Duodenal mucosa (tissue), 2 donors: Measurements from ENCODE around the gene RHBDL1.

Source experiments
- H3K27ac ChIP-seq: one replicate; pipeline ENCODE4 v1.7.0; 2013; ENCODE audit warnings: low read depth, low read length
- H3K27me3 ChIP-seq, 2 donors: one replicate each; pipeline ENCODE4 v1.7.0; 2013; ENCODE audit warnings: low read length in 2 of 2, control low read depth in 1 of 2; ENCODE audit not compliant: insufficient read depth in 2 of 2, control insufficient read depth in 1 of 2
- H3K36me3 ChIP-seq, 2 donors: one replicate each; pipeline ENCODE4 v1.7.0; 2013; ENCODE audit warnings: low read length in 2 of 2, control low read depth in 1 of 2; ENCODE audit not compliant: insufficient read depth in 2 of 2, control insufficient read depth in 1 of 2
- H3K4me1 ChIP-seq, 2 donors: one replicate each; pipeline ENCODE4 v1.7.0; 2013; ENCODE audit warnings: low read length in 2 of 2, control low read depth in 1 of 2; ENCODE audit not compliant: insufficient read depth in 2 of 2, control insufficient read depth in 1 of 2
- H3K4me3 ChIP-seq, 2 donors: one replicate each; pipeline ENCODE4 v1.7.0; 2013; ENCODE audit warnings: low read length in 2 of 2, low read depth in 1 of 2
- H3K9ac ChIP-seq, 2 donors: one replicate each; pipeline ENCODE4 v1.7.0; 2013; ENCODE audit warnings: low read length in 2 of 2, low read depth in 1 of 2
- H3K9me3 ChIP-seq, 2 donors: one replicate each; pipeline ENCODE4 v1.7.0; 2013; ENCODE audit warnings: low read length in 2 of 2, control low read depth in 1 of 2; ENCODE audit not compliant: control insufficient read depth in 1 of 2

Gene RHBDL1

DNA sequence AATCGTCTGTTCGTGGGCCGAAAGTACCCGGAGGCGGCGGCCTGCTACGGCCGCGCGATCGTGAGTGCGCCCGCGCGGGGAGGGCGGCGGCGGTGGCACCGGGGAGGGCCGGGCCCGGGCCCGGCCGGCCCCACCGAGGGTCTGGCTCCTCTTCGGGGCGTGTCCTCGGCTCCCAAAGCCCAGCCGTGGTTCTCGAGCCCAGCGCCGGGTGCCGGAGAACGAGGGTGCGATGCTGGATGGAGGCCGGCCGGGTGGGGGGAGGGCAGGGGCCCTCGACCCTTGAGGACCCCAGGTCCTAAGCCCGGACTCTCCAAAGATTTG is 5.1 kb downstream of the RHBDL1 start:
- peak overlapping the region; percentile 50 for H3K27ac ChIP-seq
- H3K27me3 ChIP-seq, result no peaks in the 10 kb centered on the region
- peak overlapping the region; percentile 76 to 78 for H3K9ac ChIP-seq
- peaks cover 18 to 25% of the 10 kb centered on the region in 2 donors for H3K36me3 ChIP-seq
- H3K9me3 ChIP-seq, result no peaks in the 10 kb centered on the region
- peak overlapping the region; percentile 79 to 84 for H3K4me3 ChIP-seq
- peaks cover 29 to 56% of the 10 kb centered on the region in 2 donors for H3K4me1 ChIP-seq

DNA sequence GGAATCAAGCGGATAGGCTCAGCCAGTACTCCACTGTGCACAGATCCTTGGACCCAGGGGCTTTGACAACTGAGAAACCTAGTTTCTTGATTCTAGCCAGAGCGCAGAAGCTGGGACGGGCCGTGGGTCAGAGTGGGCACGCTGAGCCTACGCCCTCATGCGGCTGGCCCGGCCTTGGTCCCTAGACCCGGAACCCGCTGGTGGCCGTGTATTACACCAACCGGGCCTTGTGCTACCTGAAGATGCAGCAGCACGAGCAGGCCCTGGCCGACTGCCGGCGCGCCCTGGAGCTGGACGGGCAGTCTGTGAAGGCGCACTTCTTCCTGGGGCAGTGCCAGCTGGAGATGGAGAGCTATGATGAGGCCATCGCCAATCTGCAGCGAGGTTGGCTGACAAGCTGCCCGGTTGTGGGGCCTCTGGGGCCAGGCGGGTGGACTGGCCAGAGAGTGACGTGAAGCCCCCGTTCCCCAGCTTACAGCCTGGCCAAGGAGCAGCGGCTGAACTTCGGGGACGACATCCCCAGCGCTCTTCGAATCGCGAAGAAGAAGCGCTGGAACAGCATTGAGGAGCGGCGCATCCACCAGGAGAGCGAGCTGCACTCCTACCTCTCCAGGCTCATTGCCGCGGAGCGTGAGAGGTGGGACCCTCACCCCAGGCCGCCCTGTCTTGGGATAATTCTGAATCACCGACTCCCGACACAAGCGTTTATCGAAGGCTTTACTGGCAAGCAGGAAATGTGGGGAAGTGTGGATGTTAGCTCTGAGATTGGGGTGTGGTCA is 5.7 kb downstream of the RHBDL1 start:
- H3K4me3 ChIP-seq, result peak overlapping the region; percentile 79 to 84
- H3K36me3 ChIP-seq, result peaks cover 18 to 25% of the 10 kb centered on the region in 2 donors
- H3K27ac ChIP-seq, result peak overlapping the region; percentile 39
- H3K4me1 ChIP-seq, result peaks cover 27 to 54% of the 10 kb centered on the region in 2 donors
- H3K9me3 ChIP-seq, result no peaks in the 10 kb centered on the region
- H3K9ac ChIP-seq, result peak overlapping the region; percentile 76 to 78
- H3K27me3 ChIP-seq, result no peaks in the 10 kb centered on the region

DNA sequence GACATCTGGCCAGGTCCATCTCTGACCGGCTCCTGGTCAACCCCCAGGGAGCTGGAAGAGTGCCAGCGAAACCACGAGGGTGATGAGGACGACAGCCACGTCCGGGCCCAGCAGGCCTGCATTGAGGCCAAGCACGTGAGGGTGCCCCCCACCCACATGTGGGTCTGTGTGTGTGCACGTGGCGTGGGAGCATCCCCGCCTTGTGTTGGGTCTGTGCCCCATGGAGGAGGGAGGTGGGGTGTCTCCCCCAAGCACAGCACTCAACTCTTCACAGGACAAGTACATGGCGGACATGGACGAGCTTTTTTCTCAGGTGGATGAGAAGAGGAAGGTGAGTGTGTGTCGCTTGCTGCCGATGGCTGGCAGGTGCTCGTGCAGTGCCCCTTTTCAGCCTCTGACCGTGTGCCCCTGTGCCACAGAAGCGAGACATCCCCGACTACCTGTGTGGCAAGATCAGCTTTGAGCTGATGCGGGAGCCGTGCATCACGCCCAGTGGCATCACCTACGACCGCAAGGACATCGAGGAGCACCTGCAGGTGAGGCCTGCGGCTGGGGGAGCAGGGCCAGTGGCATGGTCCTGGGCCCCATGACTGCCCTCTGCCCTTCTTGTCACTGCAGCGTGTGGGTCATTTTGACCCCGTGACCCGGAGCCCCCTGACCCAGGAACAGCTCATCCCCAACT is 6.4 kb downstream of the RHBDL1 start:
- Histone ChIP-seq H3K27ac (no peak overlapping the region), H3K9me3 (no peaks in the 10 kb centered on the region), H3K4me3 (peak overlapping the region; percentile 79 to 84), H3K36me3 (peaks cover 21 to 31% of the 10 kb centered on the region in 2 donors), H3K9ac (peak overlapping the region; percentile 76 to 78), H3K27me3 (no peaks in the 10 kb centered on the region), H3K4me1 (peaks cover 19 to 47% of the 10 kb centered on the region in 2 donors)

DNA sequence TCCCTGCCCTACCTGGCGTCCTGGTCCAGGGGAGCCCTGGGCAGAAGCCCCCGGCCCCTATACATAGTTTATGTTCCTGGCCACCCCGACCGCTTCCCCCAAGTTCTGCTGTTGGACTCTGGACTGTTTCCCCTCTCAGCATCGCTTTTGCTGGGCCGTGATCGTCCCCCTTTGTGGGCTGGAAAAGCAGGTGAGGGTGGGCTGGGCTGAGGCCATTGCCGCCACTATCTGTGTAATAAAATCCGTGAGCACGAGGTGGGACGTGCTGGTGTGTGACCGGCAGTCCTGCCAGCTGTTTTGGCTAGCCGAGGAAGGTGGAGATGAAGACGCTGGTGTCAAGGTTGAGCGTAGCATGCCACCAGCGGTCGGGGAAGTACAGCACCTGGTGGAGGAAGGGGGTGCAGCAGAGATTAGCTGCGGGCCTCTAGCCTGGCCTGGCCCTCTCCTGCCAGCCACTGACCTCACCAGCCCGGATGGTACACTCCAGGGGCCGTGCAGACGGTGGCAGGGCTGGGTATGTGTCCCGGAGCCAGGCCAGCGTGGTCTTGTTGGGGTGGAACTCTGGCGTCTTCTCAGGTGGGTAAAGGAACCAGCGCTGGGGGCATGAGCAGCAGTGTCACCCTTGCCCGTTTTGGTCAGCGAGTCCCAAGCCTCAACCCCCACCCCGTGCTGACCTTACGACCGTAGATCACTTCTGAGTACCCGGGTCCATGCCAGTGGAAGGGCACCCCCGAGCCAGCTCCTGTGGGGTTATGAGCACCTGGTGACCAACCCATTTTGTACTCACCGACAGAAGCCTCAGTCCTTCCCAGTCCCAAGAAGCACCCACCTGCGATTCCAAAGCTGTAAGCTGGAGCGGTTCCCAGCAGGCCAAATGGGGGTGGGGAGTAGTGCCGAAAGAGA is 7.3 kb downstream of the RHBDL1 start:
- peak overlapping the region; percentile 71 to 77 for H3K4me3 ChIP-seq
- H3K9ac ChIP-seq, result peak overlapping the region in 1 of 2 donors; percentile 54
- H3K27me3 ChIP-seq, result no peaks in the 10 kb centered on the region
- peaks cover 21 to 40% of the 10 kb centered on the region in 2 donors for H3K36me3 ChIP-seq
- no peaks in the 10 kb centered on the region for H3K9me3 ChIP-seq
- H3K4me1 ChIP-seq, result peaks cover 19 to 41% of the 10 kb centered on the region in 2 donors
- H3K27ac ChIP-seq, result no peak overlapping the region

DNA sequence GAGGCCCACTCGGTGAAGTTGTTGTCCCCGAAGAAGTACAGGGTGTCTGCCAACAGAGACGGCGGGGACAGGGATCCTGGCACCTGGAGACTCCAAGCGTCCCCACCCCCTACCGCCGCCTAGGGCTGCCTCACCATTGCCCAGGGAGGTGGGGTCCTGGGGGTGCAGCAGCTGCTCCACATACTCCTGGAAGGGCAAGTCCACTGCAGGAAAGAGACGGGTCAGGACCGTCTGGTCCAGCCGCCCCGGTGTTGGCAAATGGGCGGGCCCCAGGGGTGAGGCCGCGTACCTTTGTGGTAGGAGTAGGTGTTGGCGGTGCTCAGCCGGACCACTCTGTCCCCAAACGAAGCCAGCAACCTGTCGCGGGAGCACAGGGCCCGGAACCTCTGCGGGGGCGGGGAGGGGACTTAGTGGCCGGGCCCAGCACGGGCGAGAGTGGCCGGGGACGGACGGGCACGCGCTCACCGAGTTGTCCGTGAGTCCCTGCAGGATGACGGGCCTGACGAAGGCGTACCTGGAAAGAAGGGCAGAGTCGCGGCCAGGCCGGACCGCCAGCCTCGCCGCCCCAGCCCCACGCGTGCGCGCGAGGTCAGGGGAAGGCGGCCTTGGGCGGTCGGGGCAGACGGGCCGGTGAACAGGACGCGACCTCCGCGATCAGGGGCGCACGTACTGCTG is 8.1 kb downstream of the RHBDL1 start:
- Histone ChIP-seq H3K9me3 (no peaks in the 10 kb centered on the region), H3K9ac (peak overlapping the region; percentile 43 to 54), H3K4me3 (peak overlapping the region; percentile 71 to 77), H3K36me3 (peaks cover 21 to 42% of the 10 kb centered on the region in 2 donors), H3K27me3 (no peaks in the 10 kb centered on the region), H3K4me1 (peaks cover 19 to 41% of the 10 kb centered on the region in 2 donors), H3K27ac (peak overlapping the region; percentile 66)

DNA sequence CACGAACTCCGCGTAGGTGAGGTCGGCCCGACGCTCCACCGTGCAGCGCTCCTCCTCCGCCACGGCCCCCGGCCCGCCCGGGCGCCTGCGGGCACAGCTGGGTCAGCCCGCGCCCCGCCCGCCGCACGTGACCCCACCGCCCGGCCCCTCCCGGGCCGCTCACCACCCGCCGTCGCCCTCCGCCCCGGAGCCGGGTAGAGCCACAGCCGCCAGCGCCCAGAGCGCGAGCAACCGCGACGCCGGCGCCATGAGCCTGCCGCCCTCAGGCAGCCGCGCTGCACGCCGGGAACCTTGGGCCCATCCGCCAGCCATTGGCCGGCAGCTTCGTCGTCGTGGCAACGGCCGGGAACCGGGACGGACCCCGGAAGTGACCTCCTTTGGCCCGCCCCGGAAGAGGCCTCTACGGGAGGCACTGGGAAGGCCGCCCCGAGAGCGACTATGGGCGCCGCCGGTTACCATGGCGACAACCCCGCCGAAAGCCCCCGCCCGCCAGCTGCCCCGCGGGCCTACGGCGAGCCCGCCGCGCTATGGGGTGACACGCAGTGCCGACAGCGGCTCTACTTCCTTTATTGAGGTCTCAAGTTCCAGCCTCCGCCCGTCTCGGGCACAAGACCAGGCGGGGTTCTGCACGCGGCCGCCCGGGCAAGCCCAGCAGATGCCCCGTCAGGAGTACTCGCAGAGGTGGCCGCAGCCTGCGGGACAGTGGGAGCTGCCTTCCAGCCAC is 8.8 kb downstream of the RHBDL1 start, which contains the start of gene JMJD8:
TSS of gene JMJD8 (minus strand) at position 264 of the 724 bp plus-strand sequence. CDS start at position 249, 15 bp downstream.
- Histone ChIP-seq H3K27me3 (no peaks in the 10 kb centered on the region), H3K9ac (peak within 1 kb of the TSS; percentile 43 to 54), H3K4me1 (peaks cover 21 to 47% of the 10 kb centered on the region in 2 donors), H3K4me3 (peak within 1 kb of the TSS; percentile 71 to 77), H3K9me3 (no peaks in the 10 kb centered on the region), H3K36me3 (peaks cover 21 to 42% of the 10 kb centered on the region in 2 donors), H3K27ac (peak within 1 kb of the TSS; percentile 70)

DNA sequence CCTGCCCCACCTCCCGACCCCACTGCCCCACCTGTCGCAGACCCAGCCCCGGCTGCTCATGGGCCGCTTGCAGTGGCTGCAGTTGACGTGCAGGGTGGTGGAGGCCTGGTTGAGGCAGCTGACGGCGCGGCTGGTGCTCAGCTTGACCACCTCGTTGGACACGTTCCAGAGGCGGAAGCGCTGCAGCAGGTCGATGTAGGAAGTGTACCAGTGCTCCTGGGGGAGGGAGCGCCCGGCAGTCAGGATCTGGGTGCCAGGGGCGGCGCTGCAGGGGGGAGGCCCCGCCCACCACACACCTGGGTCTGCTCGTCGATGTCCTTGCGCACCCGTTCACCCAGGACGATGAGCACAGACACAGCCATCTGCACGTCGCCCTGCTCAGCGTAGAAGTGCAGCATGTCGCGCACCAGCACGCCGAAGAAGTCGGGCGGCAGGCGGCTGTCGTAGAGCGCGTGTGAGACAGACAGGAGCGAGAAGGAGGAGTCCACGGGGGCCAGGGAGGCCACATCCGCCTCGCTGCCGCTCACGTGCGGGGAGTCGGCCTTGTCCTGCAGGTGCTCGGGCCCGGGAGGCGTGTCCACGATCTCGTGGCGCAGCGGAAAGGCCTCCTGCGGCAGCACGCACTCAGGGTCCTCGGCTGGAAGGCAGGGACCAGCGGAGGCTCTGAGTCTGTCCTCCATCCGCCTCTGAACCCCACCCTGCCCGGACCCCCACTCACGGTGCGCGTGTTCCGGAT is 9.7 kb downstream of the RHBDL1 start:
- Histone ChIP-seq H3K4me1 (peaks cover 26 to 54% of the 10 kb centered on the region in 2 donors), H3K9me3 (no peaks in the 10 kb centered on the region), H3K27me3 (no peaks in the 10 kb centered on the region), H3K36me3 (peaks cover 21 to 42% of the 10 kb centered on the region in 2 donors), H3K27ac (no peak overlapping the region), H3K9ac (no peak overlapping the region), H3K4me3 (peak overlapping the region in 1 of 2 donors; percentile 16)

DNA sequence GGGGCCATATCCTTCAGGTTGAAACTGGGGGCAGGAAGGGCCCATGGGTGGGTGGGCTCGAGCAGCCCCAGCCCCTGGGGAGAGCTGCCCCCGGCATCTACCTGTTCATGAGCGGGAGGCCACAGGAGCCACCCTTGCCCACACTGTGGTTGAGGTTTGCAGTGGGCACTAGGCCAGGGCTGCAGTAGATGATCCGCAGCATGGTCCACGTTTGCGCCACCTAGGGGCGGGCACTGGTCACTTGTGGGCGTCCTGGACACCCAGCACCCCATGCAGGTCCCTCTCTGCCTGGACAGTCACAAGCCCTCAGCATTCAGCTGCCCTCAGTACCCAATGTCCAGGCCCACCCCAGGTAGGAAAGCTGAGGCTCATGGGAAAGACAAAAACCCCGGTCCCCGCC is 10.5 kb downstream of the RHBDL1 start:
- peaks cover 21 to 42% of the 10 kb centered on the region in 2 donors for H3K36me3 ChIP-seq
- no peak overlapping the region for H3K9ac ChIP-seq
- no peaks in the 10 kb centered on the region for H3K27me3 ChIP-seq
- H3K4me3 ChIP-seq, result no peak overlapping the region
- no peak overlapping the region for H3K27ac ChIP-seq
- H3K9me3 ChIP-seq, result no peaks in the 10 kb centered on the region
- H3K4me1 ChIP-seq, result peaks cover 24 to 51% of the 10 kb centered on the region in 2 donors
